Ascending aorta (tissue), 2 donors: Measurements from ENCODE around the gene COA4. TPM values are rescaled to one million over a fixed set of nuclear protein-coding genes. Genes with fewer than 3 reads are reported as not detected.

ENCODE experiments used
- DNase-seq, 2 donors: peaks; one replicate each; pipeline ENCODE4 v3.0.0-alpha.2; 2019; ENCODE audit warnings: low spot score in 2 of 2
- H3K27ac ChIP-seq, 2 donors: fragments of 200-600 bp; sonication (generic); one replicate each; pipeline ENCODE4 v1.5.1; 2016 to 2017; ENCODE audit warnings: mild to moderate bottlenecking in 1 of 2
- H3K27me3 ChIP-seq: fragments of 200-600 bp; sonication (generic); one replicate; pipeline ENCODE4 v1.5.1; 2017
- H3K36me3 ChIP-seq, 2 donors: fragments of 200-600 bp; sonication (generic); one replicate each; pipeline ENCODE4 v1.5.1; 2016
- H3K4me1 ChIP-seq, 2 donors: fragments of 200-600 bp; sonication (generic); one replicate each; pipeline ENCODE4 v1.5.1; 2016 to 2017; ENCODE audit warnings: mild to moderate bottlenecking in 1 of 2
- H3K4me3 ChIP-seq, 2 donors: fragments of 200-600 bp; sonication (generic); one replicate each; pipeline ENCODE4 v1.5.1; 2016 to 2017; ENCODE audit warnings: mild to moderate bottlenecking in 1 of 2
- H3K9me3 ChIP-seq, 2 donors: fragments of 200-600 bp; sonication (generic); one replicate each; pipeline ENCODE4 v1.5.1; 2016
- CTCF ChIP-seq, 3 experiments: fragments of 200-600 bp in 2 of 3; fragments of 450-650 bp in 1 of 3; sonication (generic) in 2 of 3; IDR thresholded peaks; one replicate each; pipeline ENCODE4 v1.5.1; 2016 to 2019; ENCODE audit warnings: antibody characterized with exemption in 3 of 3, mild to moderate bottlenecking in 1 of 3, moderate library complexity in 1 of 3
- intact Hi-C: fragments of 100-400 bp; cut with DNase I; formaldehyde crosslinking; loops from one replicate; pipeline ENCODE4 v1.15.1; 2023
- total RNA-seq: library from RNA; depleted of rRNA; stranded (reverse); fragments of >200 nt; gene quantifications from one replicate; pipeline ENCODE4 v1.1.0, GENCODE V29; 2016

COA4 gene
- total RNA-seq, 1 donor from 2014 or later = 92.7 TPM

- no peaks in the 10 kb centered on the region for H3K9me3 ChIP-seq
- H3K27me3 ChIP-seq = no peaks in the 10 kb centered on the region
- no peak for DNase-seq
- H3K4me1 ChIP-seq = no peaks in the 10 kb centered on the region
- intact Hi-C loops = no loop called here
- no peak for TF ChIP-seq CTCF (IDR thresholded peaks at IDR 0.05)
- H3K4me3 ChIP-seq = no peak overlapping the region
- H3K36me3 ChIP-seq = peaks cover 23 to 34% of the 10 kb centered on the region in 2 donors
- no peak overlapping the region for H3K27ac ChIP-seq
Observed at GRCh38 chr11:73866095-73866579, 10.5 kb downstream of the COA4 start.

GRCh38 chr11:73862986-73863385 lies 13.7 kb downstream of the COA4 start:
- H3K4me3 ChIP-seq = no peak overlapping the region
- H3K27ac ChIP-seq = no peak overlapping the region
- TF ChIP-seq CTCF (IDR thresholded peaks at IDR 0.05) = no peak
- no peaks in the 10 kb centered on the region for H3K27me3 ChIP-seq
- peaks cover 32 to 51% of the 10 kb centered on the region in 2 donors for H3K36me3 ChIP-seq
- H3K4me1 ChIP-seq = no peaks in the 10 kb centered on the region
- intact Hi-C loops = no loop called here
- no peaks in the 10 kb centered on the region for H3K9me3 ChIP-seq
- DNase-seq = no peak

GRCh38 chr11:73860202-73860601 lies 16.4 kb downstream of the COA4 start:
- H3K9me3 ChIP-seq = no peaks in the 10 kb centered on the region
- H3K36me3 ChIP-seq = peaks cover 29 to 46% of the 10 kb centered on the region in 2 donors
- no peak overlapping the region for H3K4me3 ChIP-seq
- intact Hi-C loops = no loop called here
- TF ChIP-seq CTCF (IDR thresholded peaks at IDR 0.05) = no peak
- H3K4me1 ChIP-seq = no peaks in the 10 kb centered on the region
- H3K27me3 ChIP-seq = no peaks in the 10 kb centered on the region
- no peak for DNase-seq
- H3K27ac ChIP-seq = no peak overlapping the region

- no peaks in the 10 kb centered on the region for H3K27me3 ChIP-seq
- no peak for TF ChIP-seq CTCF (IDR thresholded peaks at IDR 0.05)
- H3K4me1 ChIP-seq = no peaks in the 10 kb centered on the region
- H3K4me3 ChIP-seq = no peak overlapping the region
- no peaks in the 10 kb centered on the region for H3K9me3 ChIP-seq
- intact Hi-C loops = no loop called here
- H3K36me3 ChIP-seq = peaks cover 24 to 42% of the 10 kb centered on the region in 2 donors
- H3K27ac ChIP-seq = no peak overlapping the region
- no peak for DNase-seq
Observed at GRCh38 chr11:73859671-73860070, 17.0 kb downstream of the COA4 start.

- no peaks in the 10 kb centered on the region for H3K4me1 ChIP-seq
- H3K27me3 ChIP-seq = no peaks in the 10 kb centered on the region
- H3K4me3 ChIP-seq = no peak overlapping the region
- TF ChIP-seq CTCF (IDR thresholded peaks at IDR 0.05) = no peak
- no peaks in the 10 kb centered on the region for H3K9me3 ChIP-seq
- intact Hi-C loops = no loop called here
- no peak overlapping the region for H3K27ac ChIP-seq
- no peak for DNase-seq
- peaks cover 9 to 17% of the 10 kb centered on the region in 2 donors for H3K36me3 ChIP-seq
Observed at GRCh38 chr11:73856031-73856567, 20.5 kb downstream of the COA4 start.

GRCh38 chr11:73854680-73855079 lies 22.0 kb downstream of the COA4 start:
- Histone ChIP-seq H3K27ac (no peak overlapping the region), H3K4me1 (no peaks in the 10 kb centered on the region), H3K27me3 (no peaks in the 10 kb centered on the region), H3K36me3 (peaks cover 2 to 5% of the 10 kb centered on the region in 2 donors), H3K4me3 (no peak overlapping the region), H3K9me3 (no peaks in the 10 kb centered on the region)
- DNase-seq = no peak
- intact Hi-C loops = no loop called here
- no peak for TF ChIP-seq CTCF (IDR thresholded peaks at IDR 0.05)
